Upper lobe of left lung (tissue), 4 donors: ENCODE measurements around the gene DCAF8L1.

Source experiments
- CTCF ChIP-seq, 6 experiments: fragments of 450-650 bp in 4 of 6; fragments of 200-600 bp in 2 of 6; sonication (generic) in 2 of 6; IDR thresholded peaks; one replicate each; pipeline ENCODE4 v1.5.1; 2016 to 2019; ENCODE audit warnings: antibody characterized with exemption in 6 of 6
- EP300 ChIP-seq, 4 donors: sonication (generic); formaldehyde crosslinking; IDR thresholded peaks; one replicate each; pipeline ENCODE4 v1.5.1; 2017; ENCODE audit warnings: antibody characterized with exemption in 4 of 4, control low read depth in 2 of 4

GRCh38 chrX:27968352-27968751 lies 12.9 kb downstream of the DCAF8L1 start:
- TF ChIP-seq CTCF (IDR thresholded peaks at IDR 0.05) (no peak), EP300 (IDR thresholded peaks at IDR 0.05) (no peak)
